DMS 273 (cell line): ENCODE data around the gene ZNF384.
"Not testable (repeated sequence)": the region's sequence is repeated elsewhere in the genome, so short reads cannot be mapped to it uniquely, and the experiment has no call there.

ENCODE experiments used
- DNase-seq: peaks from one replicate; lab custom pipeline; 2025; ENCODE audit not compliant: unreplicated experiment; lab: John Stamatoyannopoulos, UW

The ZNF384 gene

GRCh38 chr12:6688999-6689882, at the start of gene ZNF384:
ZNF384 (minus strand) TSS chr12:6689375; CDS start chr12:6679520, 9,855 bp downstream.
- DNase-seq: peak; percentile 98

GRCh38 chr12:6736754-6737153, 47.6 kb upstream of the ZNF384 start:
- no peak for DNase-seq

- peak; percentile 70 for DNase-seq
Observed at GRCh38 chr12:6735448-6736191, 46.4 kb upstream of the ZNF384 start.

- DNase-seq: no peak
Observed at GRCh38 chr12:6734506-6735387, 45.6 kb upstream of the ZNF384 start.

GRCh38 chr12:6730169-6730568, 41.0 kb upstream of the ZNF384 start:
- no peak for DNase-seq

- DNase-seq: no peak
Observed at GRCh38 chr12:6729186-6729585, 40.0 kb upstream of the ZNF384 start.

GRCh38 chr12:6725350-6725749, 36.2 kb upstream of the ZNF384 start:
- DNase-seq: no peak

GRCh38 chr12:6724409-6724797, 35.2 kb upstream of the ZNF384 start:
- DNase-seq: peak; percentile 50

- DNase-seq: peak; percentile 98
Observed at GRCh38 chr12:6723607-6724408, 34.6 kb upstream of the ZNF384 start, which contains the start of gene COPS7A. COPS7A (plus strand) TSS chr12:6724046; CDS start chr12:6724657, 611 bp downstream.

GRCh38 chr12:6722863-6723262, 33.7 kb upstream of the ZNF384 start:
- no peak for DNase-seq

GRCh38 chr12:6716874-6717437, 27.8 kb upstream of the ZNF384 start:
- DNase-seq: no peak

- not testable (repeated sequence) for DNase-seq
Observed at GRCh38 chr12:6716031-6716873, 27.1 kb upstream of the ZNF384 start.

GRCh38 chr12:6708960-6709394, 19.8 kb upstream of the ZNF384 start:
- no peak for DNase-seq

GRCh38 chr12:6708351-6708750, 19.2 kb upstream of the ZNF384 start:
- DNase-seq: not testable (repeated sequence)

GRCh38 chr12:6703631-6704030, 14.5 kb upstream of the ZNF384 start:
- DNase-seq: peak; percentile 51

GRCh38 chr12:6701078-6701768, 12.0 kb upstream of the ZNF384 start:
- DNase-seq: no peak

- DNase-seq: peak; percentile 39
Observed at GRCh38 chr12:6700646-6701051, 11.5 kb upstream of the ZNF384 start, which contains the start of gene PIANP. PIANP (minus strand) TSS chr12:6700815; CDS start chr12:6698061, 2,754 bp downstream.

GRCh38 chr12:6699989-6700645, 10.9 kb upstream of the ZNF384 start:
- peak; percentile 35 for DNase-seq
